DOHH2 (cell line): Measurements from ENCODE around the gene ASPHD1.

ENCODE experiments used
- H3F3A ChIP-seq: fragments of 200-600 bp; sonication (generic), shearing (Covaris generic); 2 replicates; pipeline ENCODE4 v1.6.0; 2016; ENCODE audit warnings: antibody characterized with exemption, mild to moderate bottlenecking; ENCODE audit not compliant: control insufficient read depth, insufficient read depth
- H3K27ac ChIP-seq: fragments of 200-600 bp; sonication (generic); 2 replicates; pipeline ENCODE4 v1.5.1; 2014; ENCODE audit warnings: low read depth, mild to moderate bottlenecking, low read length, moderate library complexity
- H3K27me3 ChIP-seq: fragments of 200-600 bp; sonication (generic); 2 replicates; pipeline ENCODE4 v1.6.1; 2014; ENCODE audit warnings: mild to moderate bottlenecking, low read length, mixed read lengths; ENCODE audit not compliant: control insufficient read depth
- H3K36me3 ChIP-seq: fragments of 200-600 bp; sonication (generic); 2 replicates; pipeline ENCODE4 v1.6.1; 2014; ENCODE audit warnings: mild to moderate bottlenecking, low read length, moderate library complexity, mixed read lengths; ENCODE audit not compliant: control insufficient read depth
- H3K4me1 ChIP-seq: fragments of 200-600 bp; sonication (generic); 2 replicates; pipeline ENCODE4 v1.6.1; 2014; ENCODE audit warnings: mild to moderate bottlenecking, low read length, mixed read lengths; ENCODE audit not compliant: control insufficient read depth
- H3K4me2 ChIP-seq: fragments of 200-600 bp; sonication (generic); 2 replicates; pipeline ENCODE4 v1.6.0; 2014; ENCODE audit warnings: mild to moderate bottlenecking, low read length, moderate library complexity
- H3K4me3 ChIP-seq: fragments of 200-600 bp; sonication (generic); 2 replicates; pipeline ENCODE4 v1.5.1; 2014; ENCODE audit warnings: mild to moderate bottlenecking, low read length, mixed read lengths
- H3K79me2 ChIP-seq: fragments of 200-600 bp; sonication (generic); 2 replicates; pipeline ENCODE4 v1.6.1; 2014; ENCODE audit warnings: mild to moderate bottlenecking, low read length, mixed read lengths; ENCODE audit not compliant: control insufficient read depth
- H3K9me2 ChIP-seq: fragments of 200-600 bp; sonication (generic); replicated peaks from 2 replicates; pipeline ENCODE4 v1.6.1; 2014; ENCODE audit warnings: mild to moderate bottlenecking, low read length, mixed read lengths; ENCODE audit not compliant: control insufficient read depth
- H3K9me3 ChIP-seq: fragments of 200-600 bp; sonication (generic); 2 replicates; pipeline ENCODE4 v1.6.1; 2014; ENCODE audit warnings: antibody characterized with exemption, low read length, mixed read lengths; ENCODE audit not compliant: control insufficient read depth, insufficient read depth
- H4K20me1 ChIP-seq: fragments of 200-600 bp; sonication (generic); 2 replicates; pipeline ENCODE4 v1.6.0; 2014; ENCODE audit warnings: low read depth, mild to moderate bottlenecking, antibody characterized with exemption, low read length, moderate library complexity; ENCODE audit not compliant: control insufficient read depth, insufficient read depth
- CTCF ChIP-seq: fragments of 200-600 bp; sonication (generic); IDR thresholded peaks from one replicate; pipeline ENCODE4 v1.5.1; 2014; ENCODE audit warnings: antibody characterized with exemption, mild to moderate bottlenecking, low read depth, low read length; ENCODE audit not compliant: poor library complexity, severe bottlenecking
- EZH2phosphoT487 ChIP-seq: fragments of 200-600 bp; sonication (generic); IDR thresholded peaks from 2 replicates; pipeline ENCODE4 v1.6.1; 2017; ENCODE audit warnings: borderline replicate concordance, mild to moderate bottlenecking, antibody characterized with exemption, low read length, moderate library complexity, mixed read lengths

The ASPHD1 gene

DNA sequence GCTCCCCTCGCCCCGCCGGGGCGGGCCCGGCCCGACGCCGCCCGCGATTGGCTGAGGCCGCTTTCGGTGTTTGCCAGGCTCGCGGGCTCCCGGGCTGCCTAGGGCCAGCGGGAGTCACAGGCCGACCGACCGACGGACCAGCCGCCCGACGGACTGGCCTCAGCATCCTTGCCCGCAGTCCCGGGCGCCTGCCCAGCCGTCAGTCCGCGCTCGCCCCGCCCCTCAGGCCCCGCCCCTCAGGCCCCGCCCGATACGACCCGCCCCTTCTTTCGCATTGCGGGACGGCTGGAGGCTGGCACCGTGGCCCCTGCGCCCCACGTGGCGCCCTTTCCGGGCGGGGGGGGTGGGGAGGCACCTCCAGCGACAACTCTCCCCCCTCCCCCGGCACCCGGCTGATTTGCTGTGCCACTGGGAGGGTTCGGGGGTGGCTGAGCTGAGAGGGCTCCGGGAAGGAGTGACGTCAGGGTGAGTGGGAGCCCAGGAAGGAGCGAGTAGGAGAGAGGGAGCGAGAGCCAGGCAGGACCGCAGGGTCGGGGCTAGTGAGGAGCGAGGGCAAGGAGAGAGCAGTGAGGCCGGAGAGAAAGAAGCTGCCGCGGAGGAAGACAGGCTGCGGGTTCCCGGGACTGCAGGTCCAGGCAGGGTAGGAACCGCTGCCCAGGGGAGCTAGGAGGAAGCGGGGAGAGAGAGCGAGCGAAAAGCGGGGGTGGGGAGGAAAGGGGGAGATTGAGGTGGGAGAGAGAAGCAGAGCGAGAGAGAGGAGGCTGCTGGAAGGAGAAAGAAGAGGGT, at the start of gene ASPHD1:
ASPHD1 (plus strand) TSS at position 387 of the 786 bp plus-strand sequence. CDS start 484 bp downstream, outside the sequence.
- Histone ChIP-seq H3K27me3 (peaks cover 26% of the 10 kb centered on the region), H3K9me3 (no peaks in the 10 kb centered on the region), H3K36me3 (no peaks in the 10 kb centered on the region), H3K4me2 (peak within 1 kb of the TSS; percentile 87), H3K4me3 (peak within 1 kb of the TSS; percentile 76), H3K27ac (no peak within 1 kb of the TSS), H3K4me1 (peaks cover 10% of the 10 kb centered on the region), H3K9me2 (no peaks in the 10 kb centered on the region), H3F3A (no peaks in the 10 kb centered on the region), H4K20me1 (no peaks in the 10 kb centered on the region), H3K79me2 (no peaks in the 10 kb centered on the region)
- TF ChIP-seq CTCF: no peak
- no peak for TF ChIP-seq EZH2phosphoT487

GRCh38 chr16:29850998-29851397, 49.3 kb upstream of the ASPHD1 start:
- Histone ChIP-seq H3K4me2 (no peak overlapping the region), H3K4me1 (no peaks in the 10 kb centered on the region), H3K27me3 (no peaks in the 10 kb centered on the region), H3F3A (no peaks in the 10 kb centered on the region), H3K9me3 (no peaks in the 10 kb centered on the region), H4K20me1 (no peaks in the 10 kb centered on the region), H3K36me3 (no peaks in the 10 kb centered on the region), H3K79me2 (no peaks in the 10 kb centered on the region), H3K4me3 (no peak overlapping the region), H3K27ac (no peak overlapping the region), H3K9me2 (no peaks in the 10 kb centered on the region)
- TF ChIP-seq CTCF: no peak
- TF ChIP-seq EZH2phosphoT487: no peak

DNA sequence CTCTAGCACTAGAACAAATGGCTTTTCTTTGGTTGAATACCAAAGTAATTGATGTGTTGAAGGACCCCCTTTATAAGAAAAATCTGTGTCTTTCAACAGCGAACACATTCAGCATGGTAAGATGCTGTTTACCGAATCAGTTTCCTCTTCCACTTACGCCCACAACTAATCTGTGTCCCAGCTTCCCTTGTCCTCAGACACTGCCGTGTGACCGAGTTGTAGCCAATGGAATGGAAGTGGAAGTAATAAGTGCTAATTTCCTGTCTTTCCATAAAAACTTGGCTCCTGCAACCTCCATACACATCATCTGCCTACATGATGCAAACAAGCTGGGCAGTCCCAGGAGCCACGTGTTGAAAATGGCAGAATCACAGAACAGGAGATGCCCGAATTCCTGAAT, 47.6 kb upstream of the ASPHD1 start:
- H4K20me1 ChIP-seq: no peaks in the 10 kb centered on the region
- H3K27me3 ChIP-seq: no peaks in the 10 kb centered on the region
- H3K4me2 ChIP-seq: no peak overlapping the region
- no peaks in the 10 kb centered on the region for H3K79me2 ChIP-seq
- no peak overlapping the region for H3K4me3 ChIP-seq
- H3K9me2 ChIP-seq: no peaks in the 10 kb centered on the region
- no peak overlapping the region for H3K27ac ChIP-seq
- no peaks in the 10 kb centered on the region for H3F3A ChIP-seq
- H3K4me1 ChIP-seq: no peaks in the 10 kb centered on the region
- H3K9me3 ChIP-seq: no peaks in the 10 kb centered on the region
- H3K36me3 ChIP-seq: no peaks in the 10 kb centered on the region
- TF ChIP-seq CTCF (no peak), EZH2phosphoT487 (no peak)
